Mammary epithelial cell (primary cell): ENCODE results near the gene ARHGAP1.

Experiments used
- EZH2 ChIP-seq: IDR thresholded peaks from 2 replicates; pipeline ENCODE4 v1.6.1; 2012; ENCODE audit warnings: low read length, inconsistent platforms, borderline replicate concordance
- TF ChIP-seq, protein P1 (sequence below), 2 donors: IDR thresholded peaks in 1 of 2; conservative IDR thresholded peaks in 1 of 2; 2 replicates each; pipeline ENCODE4 v1.5.1; 2011 to 2012; ENCODE audit warnings: inconsistent platforms in 2 of 2, low read length in 2 of 2, mild to moderate bottlenecking in 2 of 2, control low read depth in 1 of 2, low read depth in 1 of 2; ENCODE audit not compliant: insufficient read depth in 1 of 2; ENCODE audit errors: extremely low read depth in 1 of 2

DNA sequence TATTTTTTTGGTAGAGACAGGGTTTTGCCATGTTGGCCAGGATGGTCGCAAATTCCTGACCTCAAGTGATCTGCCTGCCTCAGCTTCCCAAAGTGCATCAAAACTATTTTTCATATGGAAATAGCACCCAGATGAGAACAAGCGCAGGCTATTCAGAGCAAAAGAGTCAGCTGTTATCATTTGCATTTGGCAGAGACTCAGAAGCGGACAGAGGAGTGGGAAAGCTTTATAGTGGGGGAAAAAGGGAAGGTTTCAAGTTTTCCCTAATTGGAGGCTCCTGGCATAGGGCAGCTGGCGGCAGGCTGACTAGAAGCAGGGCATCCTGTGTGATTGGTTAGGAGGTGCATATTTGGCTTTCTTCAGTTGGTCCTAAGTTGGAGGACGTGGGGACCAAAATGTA lies 62.9 kb downstream of the ARHGAP1 start:
- TF ChIP-seq, protein P1, sequence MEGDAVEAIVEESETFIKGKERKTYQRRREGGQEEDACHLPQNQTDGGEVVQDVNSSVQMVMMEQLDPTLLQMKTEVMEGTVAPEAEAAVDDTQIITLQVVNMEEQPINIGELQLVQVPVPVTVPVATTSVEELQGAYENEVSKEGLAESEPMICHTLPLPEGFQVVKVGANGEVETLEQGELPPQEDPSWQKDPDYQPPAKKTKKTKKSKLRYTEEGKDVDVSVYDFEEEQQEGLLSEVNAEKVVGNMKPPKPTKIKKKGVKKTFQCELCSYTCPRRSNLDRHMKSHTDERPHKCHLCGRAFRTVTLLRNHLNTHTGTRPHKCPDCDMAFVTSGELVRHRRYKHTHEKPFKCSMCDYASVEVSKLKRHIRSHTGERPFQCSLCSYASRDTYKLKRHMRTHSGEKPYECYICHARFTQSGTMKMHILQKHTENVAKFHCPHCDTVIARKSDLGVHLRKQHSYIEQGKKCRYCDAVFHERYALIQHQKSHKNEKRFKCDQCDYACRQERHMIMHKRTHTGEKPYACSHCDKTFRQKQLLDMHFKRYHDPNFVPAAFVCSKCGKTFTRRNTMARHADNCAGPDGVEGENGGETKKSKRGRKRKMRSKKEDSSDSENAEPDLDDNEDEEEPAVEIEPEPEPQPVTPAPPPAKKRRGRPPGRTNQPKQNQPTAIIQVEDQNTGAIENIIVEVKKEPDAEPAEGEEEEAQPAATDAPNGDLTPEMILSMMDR (conservative IDR thresholded peaks at IDR 0.05 in 1 of 2, IDR thresholded peaks at IDR 0.05 in 1 of 2; ENCODE audit: extremely low read depth in 1 of 2, insufficient read depth in 1 of 2, low read depth in 1 of 2, low read length in 2 of 2), result no peak
- TF ChIP-seq EZH2, result no peak
